ENCODE measurements around the gene PTPRD.
"Not testable (repeated sequence)": the region's sequence is repeated elsewhere in the genome, so short reads cannot be mapped to it uniquely, and the experiment has no call there.

The PTPRD gene

DNA sequence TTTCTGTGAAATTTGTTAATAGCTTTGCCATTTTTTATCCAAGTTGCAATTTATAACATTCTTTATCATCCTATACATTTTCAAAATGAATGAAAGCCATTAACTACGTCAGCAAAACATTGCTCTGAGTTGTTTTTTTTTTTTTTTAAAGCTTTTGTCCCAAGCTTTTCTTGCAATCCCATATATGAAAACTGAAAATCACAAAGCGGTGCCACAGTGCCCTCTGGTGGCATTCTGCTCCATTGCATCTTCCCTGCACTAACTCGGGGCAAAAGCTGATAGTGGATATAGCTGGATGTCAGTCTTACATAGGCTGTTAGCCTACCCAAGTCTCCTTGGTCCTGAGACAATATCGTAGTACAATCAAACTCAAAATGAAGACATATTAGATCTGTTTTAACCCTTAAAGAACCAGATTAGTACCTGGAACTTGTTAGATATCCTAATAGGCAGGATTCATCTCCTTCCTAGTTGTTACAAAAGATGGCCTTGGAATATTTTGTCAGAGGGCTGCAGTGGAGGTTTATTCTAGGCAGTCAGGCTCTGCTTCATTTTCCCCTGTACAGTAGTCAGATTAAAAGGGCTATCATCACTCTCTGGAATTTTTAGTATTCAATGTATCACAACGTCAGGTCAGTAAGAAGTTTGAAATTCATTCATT is 669.9 kb downstream of the PTPRD start:
- H3K4me3 ChIP-seq (ENCODE audit: low read length): no peak overlapping the region
- peak; percentile 64 for DNase-seq (ENCODE audit: low read depth)
- TF ChIP-seq, protein P1, sequence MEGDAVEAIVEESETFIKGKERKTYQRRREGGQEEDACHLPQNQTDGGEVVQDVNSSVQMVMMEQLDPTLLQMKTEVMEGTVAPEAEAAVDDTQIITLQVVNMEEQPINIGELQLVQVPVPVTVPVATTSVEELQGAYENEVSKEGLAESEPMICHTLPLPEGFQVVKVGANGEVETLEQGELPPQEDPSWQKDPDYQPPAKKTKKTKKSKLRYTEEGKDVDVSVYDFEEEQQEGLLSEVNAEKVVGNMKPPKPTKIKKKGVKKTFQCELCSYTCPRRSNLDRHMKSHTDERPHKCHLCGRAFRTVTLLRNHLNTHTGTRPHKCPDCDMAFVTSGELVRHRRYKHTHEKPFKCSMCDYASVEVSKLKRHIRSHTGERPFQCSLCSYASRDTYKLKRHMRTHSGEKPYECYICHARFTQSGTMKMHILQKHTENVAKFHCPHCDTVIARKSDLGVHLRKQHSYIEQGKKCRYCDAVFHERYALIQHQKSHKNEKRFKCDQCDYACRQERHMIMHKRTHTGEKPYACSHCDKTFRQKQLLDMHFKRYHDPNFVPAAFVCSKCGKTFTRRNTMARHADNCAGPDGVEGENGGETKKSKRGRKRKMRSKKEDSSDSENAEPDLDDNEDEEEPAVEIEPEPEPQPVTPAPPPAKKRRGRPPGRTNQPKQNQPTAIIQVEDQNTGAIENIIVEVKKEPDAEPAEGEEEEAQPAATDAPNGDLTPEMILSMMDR (IDR thresholded peaks at IDR 0.05; ENCODE audit: insufficient read depth, low read depth, low read length, missing control alignments): peak; percentile 98

DNA sequence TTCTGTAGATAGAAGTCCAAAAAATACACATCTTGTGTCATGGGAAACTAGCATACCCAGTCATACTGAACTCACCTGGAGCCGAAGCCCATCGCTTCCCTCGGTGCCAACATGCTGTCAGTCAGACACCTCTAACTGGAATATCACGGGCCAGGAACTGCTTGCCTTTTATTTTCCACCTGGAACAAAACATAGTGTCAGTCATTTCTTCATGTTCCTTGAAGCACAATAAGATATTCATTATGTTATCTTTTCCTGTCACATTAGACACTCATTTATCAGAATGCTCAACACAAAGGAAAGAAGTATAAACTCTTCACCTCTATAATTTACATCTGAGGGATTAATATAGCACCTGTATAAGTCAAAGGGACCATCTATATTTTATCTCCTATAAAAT is 674.4 kb downstream of the PTPRD start:
- TF ChIP-seq, protein P1 (IDR thresholded peaks at IDR 0.05; ENCODE audit: insufficient read depth, low read depth, low read length, missing control alignments): no peak
- no peak overlapping the region for H3K4me3 ChIP-seq (ENCODE audit: low read length)
- no peak for DNase-seq (ENCODE audit: low read depth)

- not testable (repeated sequence) for H3K4me3 ChIP-seq (ENCODE audit: low read length); DNase-seq (ENCODE audit: low read depth)
These were observed 681.3 kb downstream of the PTPRD start for GRCh38 chr9:9931464-9931863.

DNA sequence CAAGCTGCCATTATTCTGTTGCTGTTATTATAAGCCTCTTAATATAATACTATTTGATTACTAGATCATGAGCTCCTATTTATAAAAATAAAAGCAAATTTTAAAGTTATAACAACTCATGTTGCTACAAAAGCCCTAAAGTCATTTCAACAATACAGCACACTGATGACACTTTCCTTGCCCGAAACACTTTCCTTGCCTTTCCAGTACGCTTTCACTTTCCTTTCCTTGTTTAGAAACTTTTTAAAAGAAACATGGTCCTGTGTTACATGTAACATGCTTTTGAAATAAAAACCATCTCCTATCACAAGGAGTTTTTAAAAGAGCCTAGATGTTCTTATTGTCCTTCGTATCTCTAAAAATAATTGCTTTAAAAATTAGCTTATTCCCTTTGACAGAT is 688.4 kb downstream of the PTPRD start:
- no peak for DNase-seq (ENCODE audit: low read depth)
- TF ChIP-seq, protein P1 (IDR thresholded peaks at IDR 0.05; ENCODE audit: insufficient read depth, low read depth, low read length, missing control alignments): no peak
- H3K4me3 ChIP-seq (ENCODE audit: low read length): no peak overlapping the region

- H3K4me3 ChIP-seq (ENCODE audit: low read length): no peak overlapping the region
- TF ChIP-seq, protein P1 (IDR thresholded peaks at IDR 0.05; ENCODE audit: insufficient read depth, low read depth, low read length, missing control alignments): no peak
These were observed 691.0 kb downstream of the PTPRD start for GRCh38 chr9:9921805-9922204.

GRCh38 chr9:9920425-9921060 is 692.3 kb downstream of the PTPRD start:
- TF ChIP-seq, protein P1 (IDR thresholded peaks at IDR 0.05; ENCODE audit: insufficient read depth, low read depth, low read length, missing control alignments): peak; percentile 12
- DNase-seq (ENCODE audit: low read depth): no peak
- no peak overlapping the region for H3K4me3 ChIP-seq (ENCODE audit: low read length)

More at GRCh38 chr9:9921805-9922204, 691.0 kb downstream of the PTPRD start:
- peak; percentile 4 for DNase-seq (ENCODE audit: low read depth)

DNA sequence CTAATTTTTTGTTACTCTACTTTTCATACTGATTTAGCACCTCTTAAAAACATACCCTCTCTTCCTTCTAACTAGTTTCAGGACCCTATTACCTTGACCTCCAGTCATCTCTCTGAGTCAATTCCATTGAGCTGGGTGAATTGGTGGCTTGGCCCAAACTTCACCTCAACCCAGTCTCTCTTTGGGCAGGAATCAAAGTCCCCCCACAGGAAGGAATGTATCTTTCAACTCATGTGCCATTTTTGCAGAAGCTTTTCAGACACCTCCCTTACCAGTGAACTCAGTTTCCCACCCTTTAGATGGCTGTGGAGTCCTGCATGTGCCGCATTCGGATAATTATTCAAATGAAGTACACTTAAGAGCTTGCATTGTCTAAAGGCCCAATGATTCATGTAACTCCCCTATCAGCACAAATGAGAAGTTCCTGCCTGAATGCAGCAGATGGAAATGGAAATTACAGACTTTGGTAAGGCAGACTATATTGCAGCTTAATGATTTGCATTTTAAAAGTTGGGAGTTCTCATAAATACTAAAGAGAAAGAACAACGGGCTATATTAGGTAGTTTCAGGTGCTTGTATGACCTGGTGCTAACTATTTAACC is 693.5 kb downstream of the PTPRD start:
- no peak overlapping the region for H3K4me3 ChIP-seq (ENCODE audit: low read length)
- TF ChIP-seq, protein P1 (IDR thresholded peaks at IDR 0.05; ENCODE audit: insufficient read depth, low read depth, low read length, missing control alignments): no peak
- DNase-seq (ENCODE audit: low read depth): no peak

All from epithelial cell of esophagus (primary cell).